ENCODE data around the gene ALMS1.
"Not testable (repeated sequence)": the region's sequence is repeated elsewhere in the genome, so short reads cannot be mapped to it uniquely, and the experiment has no call there.

ALMS1 gene

GRCh38 chr2:73406996-73407395, 21.4 kb downstream of the ALMS1 start:
- DNase-seq, result no peak

GRCh38 chr2:73408198-73408597, 22.6 kb downstream of the ALMS1 start:
- no peak for DNase-seq

GRCh38 chr2:73414696-73415095, 29.1 kb downstream of the ALMS1 start:
- no peak for DNase-seq

GRCh38 chr2:73415906-73416305, 30.3 kb downstream of the ALMS1 start:
- DNase-seq, result no peak

GRCh38 chr2:73418343-73418742, 32.7 kb downstream of the ALMS1 start:
- no peak for DNase-seq

GRCh38 chr2:73423913-73424312, 38.3 kb downstream of the ALMS1 start:
- no peak for DNase-seq

- DNase-seq, result peak; percentile 87
These were observed 40.5 kb downstream of the ALMS1 start for GRCh38 chr2:73426176-73426575.

GRCh38 chr2:73436019-73436418, 50.4 kb downstream of the ALMS1 start:
- no peak for DNase-seq

- no peak for DNase-seq
These were observed 58.6 kb downstream of the ALMS1 start for GRCh38 chr2:73444202-73444601.

GRCh38 chr2:73448856-73449255, 63.2 kb downstream of the ALMS1 start:
- DNase-seq, result no peak

- DNase-seq, result no peak
These were observed 63.8 kb downstream of the ALMS1 start for GRCh38 chr2:73449404-73449803.

- no peak for DNase-seq
These were observed 65.8 kb downstream of the ALMS1 start for GRCh38 chr2:73451263-73451972.

- no peak for DNase-seq
These were observed 72.3 kb downstream of the ALMS1 start for GRCh38 chr2:73457982-73458381.

GRCh38 chr2:73462388-73462787, 76.8 kb downstream of the ALMS1 start:
- DNase-seq, result not testable (repeated sequence)

GRCh38 chr2:73468376-73468775, 82.7 kb downstream of the ALMS1 start:
- no peak for DNase-seq

GRCh38 chr2:73483874-73484273, 98.2 kb downstream of the ALMS1 start:
- DNase-seq, result not testable (repeated sequence)

GRCh38 chr2:73487112-73487657, 101.5 kb downstream of the ALMS1 start:
- no peak for DNase-seq

GRCh38 chr2:73488079-73488478, 102.4 kb downstream of the ALMS1 start:
- DNase-seq, result no peak

- no peak for DNase-seq
These were observed 103.4 kb downstream of the ALMS1 start for GRCh38 chr2:73489053-73489452.

- no peak for DNase-seq
These were observed 108.4 kb downstream of the ALMS1 start for GRCh38 chr2:73494031-73494430.

- DNase-seq, result no peak
These were observed 118.4 kb downstream of the ALMS1 start for GRCh38 chr2:73503992-73504570.

GRCh38 chr2:73504850-73505249, 119.2 kb downstream of the ALMS1 start:
- DNase-seq, result not testable (repeated sequence)

GRCh38 chr2:73510470-73510869, 124.8 kb downstream of the ALMS1 start:
- DNase-seq, result not testable (repeated sequence)

GRCh38 chr2:73516033-73516432, 130.4 kb downstream of the ALMS1 start:
- no peak for DNase-seq

GRCh38 chr2:73528688-73529087, 143.1 kb downstream of the ALMS1 start:
- no peak for DNase-seq
